HepG2 (cell line): Measurements from ENCODE around the gene MGAT5. TPM values are rescaled to one million over a fixed set of nuclear protein-coding genes. Genes with fewer than 3 reads are reported as not detected.

Experiments used
- ATAC-seq: fragments of 200-7000 bp; cut with Tn5 transposase; 3 replicates; pipeline ENCODE4 v1.9.1; 2020; ENCODE audit warnings: mild to moderate bottlenecking, moderate library complexity
- BruUV-seq: library from RNA; stranded (reverse); fragments of 400-500 nt; replicated peaks from 2 replicates; lab custom pipeline; 2021; lab: Mats Ljungman, UMichigan
- CTCF ChIA-PET: fragments of 300-600 bp; formaldehyde crosslinking; extraction: SDS; loops from one replicate; lab custom pipeline; 2021; ENCODE audit warnings: low total read pairs, inconsistent platforms, low intra/inter-chr PET ratio; lab: Yijun Ruan, JAX
- POLR2A ChIA-PET: fragments of 350-600 bp; sonication (Branson Sonifier 250); formaldehyde crosslinking; loops from one replicate; lab custom pipeline; 2020; ENCODE audit warnings: antibody characterized with exemption, inconsistent platforms; lab: Yijun Ruan, JAX
- DNase-seq: peaks from one replicate; pipeline ENCODE4 v3.0.0-alpha.2; 2015; ENCODE audit warnings: low spot score
- FAIRE-seq: peaks from 3 replicates; lab custom pipeline; 2011; peaks lifted over from hg19 to GRCh38; lab: Jason Lieb, UNC
- H2AFZ ChIP-seq: one replicate; pipeline ENCODE4 v1.6.1; 2011; ENCODE audit warnings: low read length, inconsistent platforms
- H3K27ac ChIP-seq: fragments of 300-600 bp; 3 replicates; pipeline ENCODE4 v1.8.0; 2011; ENCODE audit warnings: mixed run types, mild to moderate bottlenecking, mixed read lengths, low read length, inconsistent platforms; ENCODE audit not compliant: insufficient read depth; ENCODE audit errors: extremely low read length
- H3K27me3 ChIP-seq, 2 experiments: fragments of 200-600 bp in 1 of 2; 2 replicates in 1 of 2; 3 replicates in 1 of 2; pipeline versions ENCODE4 v1.6.0 to v1.8.0; 2011; ENCODE audit warnings: low read length in 2 of 2, mild to moderate bottlenecking in 2 of 2, moderate library complexity in 2 of 2, inconsistent platforms in 1 of 2; ENCODE audit not compliant: insufficient read depth in 2 of 2, control insufficient read depth in 1 of 2
- H3K36me3 ChIP-seq, 2 experiments: fragments of 200-600 bp in 1 of 2; replicated peaks in 1 of 2; 2 replicates in 1 of 2; 3 replicates in 1 of 2; pipeline versions ENCODE4 v1.5.1 to v1.8.0; 2011; ENCODE audit warnings: low read length in 2 of 2, inconsistent platforms in 1 of 2; ENCODE audit not compliant: insufficient read depth in 2 of 2, control insufficient read depth in 1 of 2
- H3K4me1 ChIP-seq: 2 replicates; pipeline ENCODE4 v1.5.1; 2012; ENCODE audit warnings: low read length, inconsistent platforms; ENCODE audit not compliant: insufficient read depth
- H3K4me2 ChIP-seq: 2 replicates; pipeline ENCODE4 v1.6.0; 2011; ENCODE audit warnings: low read depth, low read length, inconsistent platforms
- H3K4me3 ChIP-seq, 3 experiments: fragments of 200-600 bp in 1 of 3; sonication (generic), shearing (Covaris generic) in 1 of 3; replicated peaks in 1 of 3; 2 replicates each; pipeline ENCODE4 v1.5.1; 2011 to 2016; ENCODE audit warnings: low read length in 3 of 3, inconsistent platforms in 2 of 3, low read depth in 2 of 3, mild to moderate bottlenecking in 2 of 3, control low read depth in 1 of 3, mixed read lengths in 1 of 3; ENCODE audit not compliant: insufficient read depth in 1 of 3
- H3K79me2 ChIP-seq: one replicate; pipeline ENCODE4 v1.6.1; 2011; ENCODE audit warnings: low read length, inconsistent platforms; ENCODE audit not compliant: insufficient read depth
- H3K9ac ChIP-seq: 2 replicates; pipeline ENCODE4 v1.6.0; 2011; ENCODE audit warnings: mild to moderate bottlenecking, low read depth, low read length, inconsistent platforms; ENCODE audit not compliant: insufficient read depth
- H3K9me3 ChIP-seq: 2 replicates; pipeline ENCODE4 v1.5.1; 2012; ENCODE audit warnings: mild to moderate bottlenecking, low read length
- H4K20me1 ChIP-seq: 2 replicates; pipeline ENCODE4 v1.6.0; 2011; ENCODE audit warnings: inconsistent platforms, mild to moderate bottlenecking, low read length, moderate library complexity; ENCODE audit not compliant: insufficient read depth
- NPAS2 ChIP-seq: sonication (generic); formaldehyde crosslinking; IDR thresholded peaks from 2 replicates; pipeline ENCODE4 v1.8.0; 2022; ENCODE audit warnings: mild to moderate bottlenecking, missing genetic modification reagents, borderline replicate concordance
- RBM22 ChIP-seq: fragments of 200-400 bp; formaldehyde crosslinking; optimal IDR thresholded peaks from 2 replicates; pipeline ENCODE3; 2017; ENCODE audit warnings: mild to moderate bottlenecking, low read length, moderate library complexity
- ZBTB7B ChIP-seq: sonication (generic); formaldehyde crosslinking; IDR thresholded peaks from 2 replicates; pipeline ENCODE4 v1.4.0; 2020; ENCODE audit warnings: missing genetic modification reagents
- WGBS: methylation state at CpG from one replicate; pipeline ENCODE4 v1.1.6; 2017; ENCODE audit warnings: low lambda C conversion rate; 5-methylcytosine and 5-hydroxymethylcytosine counted together
- in situ Hi-C: cut with HindIII; loops from 2 replicates; pipeline ENCODE4 v1.10.0; 2017; ENCODE audit warnings: low pct_unique_long_range_greater_than_20kb; ENCODE audit not compliant: extremely low pct_ligation_motif_present
- intact Hi-C: fragments of 100-400 bp; cut with micrococcal nuclease; formaldehyde crosslinking; loops from one replicate; pipeline ENCODE4 v1.10.0; 2022; ENCODE audit not compliant: unreplicated experiment
- polyA plus RNA-seq, 8 experiments: library from polyadenylated mRNA; depleted of rRNA in 3 of 8; stranded (reverse) in 7 of 8; unstranded in 1 of 8; fragments of >200 nt; fragmentation: Illumina TruSeq in 4 of 8; extraction: Trizol in 4 of 8; gene quantifications; 2 replicates each; pipeline versions ENCODE4 v1.2.1 to v1.2.3, GENCODE V29; 2011 to 2016; ENCODE audit warnings: low read depth in 4 of 8, missing spikeins in 1 of 8, mixed read lengths in 1 of 8; ENCODE audit not compliant: insufficient read depth in 1 of 8
- total RNA-seq, 5 experiments: library from RNA; depleted of rRNA; stranded (reverse); fragments of >200 nt; fragmentation: Illumina TruSeq; extraction: Trizol; gene quantifications; 2 replicates each; pipeline ENCODE4 v1.2.3, GENCODE V29; 2016; ENCODE audit warnings: low read depth in 1 of 5
- TF ChIP-seq, protein P1 (sequence below), 2 experiments: fragments of 450-650 bp in 1 of 2; sonication (generic) in 1 of 2; formaldehyde crosslinking in 1 of 2; IDR thresholded peaks; 2 replicates each; pipeline versions ENCODE4 v1.6.1 to v1.8.0; 2016 to 2022; ENCODE audit warnings: antibody characterized with exemption in 1 of 2, mild to moderate bottlenecking in 1 of 2, missing genetic modification reagents in 1 of 2
- TF ChIP-seq, protein P2 (sequence below): sonication (generic); formaldehyde crosslinking; IDR thresholded peaks from 2 replicates; pipeline ENCODE4 v1.5.1; 2020; ENCODE audit warnings: mild to moderate bottlenecking, missing genetic modification reagents, moderate library complexity

Gene MGAT5
- total and polyA plus RNA-seq, 2 of the 13 experiments (the other 11 are each of a cell fraction or from before 2014, with no cell fraction given), result 33.1 to 60.2 TPM

DNA sequence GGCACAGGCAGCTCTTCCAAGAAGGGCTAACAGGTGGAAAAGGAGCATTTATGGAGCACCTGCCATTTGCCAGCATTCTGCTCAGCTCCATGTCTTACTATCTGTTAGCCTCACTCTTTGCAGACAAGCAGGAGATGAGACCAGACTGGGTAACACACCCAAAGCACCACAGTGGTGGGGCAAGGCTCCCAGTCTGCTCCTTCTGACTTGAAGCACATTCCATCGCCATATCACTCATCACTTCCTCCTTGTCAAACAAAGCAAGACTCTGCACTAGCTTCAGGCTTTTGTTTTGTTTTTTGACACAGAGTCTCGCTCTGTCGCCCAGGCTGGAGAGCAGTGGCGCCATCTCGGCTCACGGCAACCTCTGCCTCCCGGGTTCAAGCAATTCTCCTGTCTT is 182.8 kb downstream of the MGAT5 start:
- intact Hi-C loops (no loop called here), in situ Hi-C loops (no loop called here)
- ATAC-seq (no peak), DNase-seq (no peak), FAIRE-seq (no peak)
- Histone ChIP-seq H2AFZ (no peak overlapping the region), H3K4me3 (no peak overlapping the region), H3K9me3 (no peaks in the 10 kb centered on the region), H3K27ac (no peak overlapping the region), H3K27me3 (no peaks in the 10 kb centered on the region), H3K79me2 (peaks cover 63% of the 10 kb centered on the region), H3K4me1 (peaks cover 42% of the 10 kb centered on the region), H3K4me2 (no peak overlapping the region), H3K36me3 (peaks cover 52 to 84% of the 10 kb centered on the region in 2 experiments), H3K9ac (no peak overlapping the region), H4K20me1 (0 out of 2 replicates have a peak, but pooled peaks cover 6% of the 10 kb centered on the region)
- ChIA-PET CTCF (no interaction called here), POLR2A (interaction anchor here (4.3 kb wide), 1 partner anchor 25 kb away, joined by 26 read pairs; no protein-coding TSS in a partner anchor)
- BruUV-seq, result no TSS peak
- TF ChIP-seq ZBTB7B (CRISPR knock-in tag) (no peak), NPAS2 (no peak), RBM22 (peak; percentile 13)
- TF ChIP-seq, protein P1, sequence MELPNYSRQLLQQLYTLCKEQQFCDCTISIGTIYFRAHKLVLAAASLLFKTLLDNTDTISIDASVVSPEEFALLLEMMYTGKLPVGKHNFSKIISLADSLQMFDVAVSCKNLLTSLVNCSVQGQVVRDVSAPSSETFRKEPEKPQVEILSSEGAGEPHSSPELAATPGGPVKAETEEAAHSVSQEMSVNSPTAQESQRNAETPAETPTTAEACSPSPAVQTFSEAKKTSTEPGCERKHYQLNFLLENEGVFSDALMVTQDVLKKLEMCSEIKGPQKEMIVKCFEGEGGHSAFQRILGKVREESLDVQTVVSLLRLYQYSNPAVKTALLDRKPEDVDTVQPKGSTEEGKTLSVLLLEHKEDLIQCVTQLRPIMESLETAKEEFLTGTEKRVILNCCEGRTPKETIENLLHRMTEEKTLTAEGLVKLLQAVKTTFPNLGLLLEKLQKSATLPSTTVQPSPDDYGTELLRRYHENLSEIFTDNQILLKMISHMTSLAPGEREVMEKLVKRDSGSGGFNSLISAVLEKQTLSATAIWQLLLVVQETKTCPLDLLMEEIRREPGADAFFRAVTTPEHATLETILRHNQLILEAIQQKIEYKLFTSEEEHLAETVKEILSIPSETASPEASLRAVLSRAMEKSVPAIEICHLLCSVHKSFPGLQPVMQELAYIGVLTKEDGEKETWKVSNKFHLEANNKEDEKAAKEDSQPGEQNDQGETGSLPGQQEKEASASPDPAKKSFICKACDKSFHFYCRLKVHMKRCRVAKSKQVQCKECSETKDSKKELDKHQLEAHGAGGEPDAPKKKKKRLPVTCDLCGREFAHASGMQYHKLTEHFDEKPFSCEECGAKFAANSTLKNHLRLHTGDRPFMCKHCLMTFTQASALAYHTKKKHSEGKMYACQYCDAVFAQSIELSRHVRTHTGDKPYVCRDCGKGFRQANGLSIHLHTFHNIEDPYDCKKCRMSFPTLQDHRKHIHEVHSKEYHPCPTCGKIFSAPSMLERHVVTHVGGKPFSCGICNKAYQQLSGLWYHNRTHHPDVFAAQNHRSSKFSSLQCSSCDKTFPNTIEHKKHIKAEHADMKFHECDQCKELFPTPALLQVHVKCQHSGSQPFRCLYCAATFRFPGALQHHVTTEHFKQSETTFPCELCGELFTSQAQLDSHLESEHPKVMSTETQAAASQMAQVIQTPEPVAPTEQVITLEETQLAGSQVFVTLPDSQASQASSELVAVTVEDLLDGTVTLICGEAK (IDR thresholded peaks at IDR 0.05), result no peak
- TF ChIP-seq, protein P1 (CRISPR knock-in tag; IDR thresholded peaks at IDR 0.05), result 0 out of 2 replicates have a peak, but pooled peaks have one; percentile 19
- TF ChIP-seq, protein P2, sequence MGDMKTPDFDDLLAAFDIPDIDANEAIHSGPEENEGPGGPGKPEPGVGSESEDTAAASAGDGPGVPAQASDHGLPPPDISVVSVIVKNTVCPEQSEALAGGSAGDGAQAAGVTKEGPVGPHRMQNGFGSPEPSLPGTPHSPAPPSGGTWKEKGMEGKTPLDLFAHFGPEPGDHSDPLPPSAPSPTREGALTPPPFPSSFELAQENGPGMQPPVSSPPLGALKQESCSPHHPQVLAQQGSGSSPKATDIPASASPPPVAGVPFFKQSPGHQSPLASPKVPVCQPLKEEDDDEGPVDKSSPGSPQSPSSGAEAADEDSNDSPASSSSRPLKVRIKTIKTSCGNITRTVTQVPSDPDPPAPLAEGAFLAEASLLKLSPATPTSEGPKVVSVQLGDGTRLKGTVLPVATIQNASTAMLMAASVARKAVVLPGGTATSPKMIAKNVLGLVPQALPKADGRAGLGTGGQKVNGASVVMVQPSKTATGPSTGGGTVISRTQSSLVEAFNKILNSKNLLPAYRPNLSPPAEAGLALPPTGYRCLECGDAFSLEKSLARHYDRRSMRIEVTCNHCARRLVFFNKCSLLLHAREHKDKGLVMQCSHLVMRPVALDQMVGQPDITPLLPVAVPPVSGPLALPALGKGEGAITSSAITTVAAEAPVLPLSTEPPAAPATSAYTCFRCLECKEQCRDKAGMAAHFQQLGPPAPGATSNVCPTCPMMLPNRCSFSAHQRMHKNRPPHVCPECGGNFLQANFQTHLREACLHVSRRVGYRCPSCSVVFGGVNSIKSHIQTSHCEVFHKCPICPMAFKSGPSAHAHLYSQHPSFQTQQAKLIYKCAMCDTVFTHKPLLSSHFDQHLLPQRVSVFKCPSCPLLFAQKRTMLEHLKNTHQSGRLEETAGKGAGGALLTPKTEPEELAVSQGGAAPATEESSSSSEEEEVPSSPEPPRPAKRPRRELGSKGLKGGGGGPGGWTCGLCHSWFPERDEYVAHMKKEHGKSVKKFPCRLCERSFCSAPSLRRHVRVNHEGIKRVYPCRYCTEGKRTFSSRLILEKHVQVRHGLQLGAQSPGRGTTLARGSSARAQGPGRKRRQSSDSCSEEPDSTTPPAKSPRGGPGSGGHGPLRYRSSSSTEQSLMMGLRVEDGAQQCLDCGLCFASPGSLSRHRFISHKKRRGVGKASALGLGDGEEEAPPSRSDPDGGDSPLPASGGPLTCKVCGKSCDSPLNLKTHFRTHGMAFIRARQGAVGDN (CRISPR knock-in tag), result 0 out of 2 replicates have a peak, but pooled peaks have one; percentile 23
- 98% methylated on average over 7 of the region's 7 CpGs for WGBS
